H9 (cell line): Measurements from ENCODE around the gene PAK1. TPM values are rescaled to one million over a fixed set of nuclear protein-coding genes. Genes with fewer than 3 reads are reported as not detected.

ENCODE experiments used
- DNase-seq: peaks from one replicate; pipeline ENCODE4 v3.0.0-alpha.2; 2017
- H2AFZ ChIP-seq: one replicate; pipeline ENCODE4 v1.6.1; 2013; ENCODE audit warnings: mild to moderate bottlenecking, low read length, control low read depth, moderate library complexity
- H2AK5ac ChIP-seq: 2 replicates; pipeline ENCODE4 v1.6.1; 2013; ENCODE audit warnings: low read length, control low read depth, mixed read lengths; ENCODE audit not compliant: insufficient read length
- H2BK120ac ChIP-seq: one replicate; pipeline ENCODE4 v1.6.1; 2013; ENCODE audit warnings: low read depth, mild to moderate bottlenecking, low read length, control low read depth, inconsistent platforms; ENCODE audit not compliant: poor library complexity, severe bottlenecking
- H2BK12ac ChIP-seq: 2 replicates; pipeline ENCODE4 v1.6.1; 2013; ENCODE audit warnings: low read length, control low read depth, mixed read lengths, low read depth; ENCODE audit not compliant: insufficient read length
- H2BK15ac ChIP-seq: 2 replicates; pipeline ENCODE4 v1.6.1; 2013; ENCODE audit warnings: low read depth, low read length, control low read depth
- H2BK20ac ChIP-seq: one replicate; pipeline ENCODE4 v1.6.1; 2013; ENCODE audit warnings: low read depth, mild to moderate bottlenecking, low read length, control low read depth, inconsistent platforms; ENCODE audit not compliant: poor library complexity, severe bottlenecking
- H2BK5ac ChIP-seq: 2 replicates; pipeline ENCODE4 v1.6.1; 2013; ENCODE audit warnings: low read length, control low read depth, mixed read lengths; ENCODE audit not compliant: insufficient read length
- H3K14ac ChIP-seq: 2 replicates; pipeline ENCODE4 v1.6.1; 2013; ENCODE audit warnings: low read length, control low read depth; ENCODE audit not compliant: insufficient read depth
- H3K18ac ChIP-seq: 2 replicates; pipeline ENCODE4 v1.6.1; 2013; ENCODE audit warnings: low read depth, mild to moderate bottlenecking, mixed read lengths, low read length, control low read depth; ENCODE audit not compliant: insufficient read length
- H3K23ac ChIP-seq: 2 replicates; pipeline ENCODE4 v1.6.1; 2013; ENCODE audit warnings: low read length, control low read depth, mixed read lengths, low read depth; ENCODE audit not compliant: insufficient read length
- H3K23me2 ChIP-seq: 2 replicates; pipeline ENCODE4 v1.6.1; 2013; ENCODE audit warnings: low read depth, mild to moderate bottlenecking, mixed read lengths, low read length, control low read depth; ENCODE audit not compliant: insufficient read length, poor library complexity, severe bottlenecking
- H3K27ac ChIP-seq: 2 replicates; pipeline ENCODE4 v1.5.1; 2013; ENCODE audit warnings: low read length, control low read depth, mixed read lengths, low read depth; ENCODE audit not compliant: insufficient read length
- H3K27me3 ChIP-seq: 2 replicates; pipeline ENCODE4 v1.6.1; 2013; ENCODE audit warnings: low read length, control low read depth, inconsistent platforms; ENCODE audit not compliant: insufficient read depth
- H3K4ac ChIP-seq: 2 replicates; pipeline ENCODE4 v1.6.1; 2013; ENCODE audit warnings: low read depth, mild to moderate bottlenecking, control low read depth, inconsistent platforms, low read length, moderate library complexity
- H3K4me1 ChIP-seq: 2 replicates; pipeline ENCODE4 v1.6.1; 2013; ENCODE audit warnings: low read length, control low read depth, inconsistent platforms; ENCODE audit not compliant: insufficient read depth
- H3K4me2 ChIP-seq: 2 replicates; pipeline ENCODE4 v1.6.1; 2013; ENCODE audit warnings: low read length, control low read depth, mixed read lengths; ENCODE audit not compliant: insufficient read length, insufficient read depth
- H3K56ac ChIP-seq: 2 replicates; pipeline ENCODE4 v1.6.1; 2013; ENCODE audit warnings: low read depth, mild to moderate bottlenecking, mixed read lengths, low read length, control low read depth; ENCODE audit not compliant: insufficient read length
- H3K79me1 ChIP-seq: 2 replicates; pipeline ENCODE4 v1.6.1; 2013; ENCODE audit warnings: low read depth, mild to moderate bottlenecking, moderate library complexity, low read length, control low read depth, inconsistent platforms; ENCODE audit not compliant: insufficient read depth, poor library complexity, severe bottlenecking
- H3K79me2 ChIP-seq: 2 replicates; pipeline ENCODE4 v1.6.1; 2013; ENCODE audit warnings: low read length, control low read depth, inconsistent platforms; ENCODE audit not compliant: insufficient read depth
- H3K9ac ChIP-seq: 2 replicates; pipeline ENCODE4 v1.6.1; 2013; ENCODE audit warnings: low read length, control low read depth, mixed read lengths; ENCODE audit not compliant: insufficient read length; ENCODE audit errors: extremely low read depth
- H3K9me3 ChIP-seq: one replicate; pipeline ENCODE4 v1.6.1; 2013; ENCODE audit warnings: low read depth, low read length, inconsistent platforms; ENCODE audit not compliant: control insufficient read depth
- H3T11ph ChIP-seq: one replicate; pipeline ENCODE4 v1.6.1; 2013; ENCODE audit warnings: mild to moderate bottlenecking, low read length, control low read depth, inconsistent platforms
- H4K20me1 ChIP-seq: one replicate; pipeline ENCODE4 v1.6.1; 2013; ENCODE audit not compliant: control insufficient read depth, insufficient read length, insufficient read depth
- H4K5ac ChIP-seq: 2 replicates; pipeline ENCODE4 v1.6.1; 2013; ENCODE audit warnings: low read depth, mild to moderate bottlenecking, mixed read lengths, low read length, control low read depth; ENCODE audit not compliant: insufficient read length
- H4K8ac ChIP-seq: replicated peaks from 2 replicates; pipeline ENCODE4 v1.6.1; 2013; ENCODE audit warnings: low read length, control low read depth, mixed read lengths, low read depth; ENCODE audit not compliant: insufficient read length
- H4K91ac ChIP-seq: 2 replicates; pipeline ENCODE4 v1.6.1; 2013; ENCODE audit warnings: low read depth, mild to moderate bottlenecking, moderate library complexity, mixed read lengths, low read length, control low read depth; ENCODE audit not compliant: insufficient read length
- H3K27ac Mint-ChIP-seq, 3 experiments: 2 replicates in 2 of 3; 3 replicates in 1 of 3; pipeline ENCODE4 v1.8.0; 2020 to 2021; ENCODE audit warnings: mixed read lengths in 3 of 3, mild to moderate bottlenecking in 1 of 3, moderate library complexity in 1 of 3
- H3K27me3 Mint-ChIP-seq: 2 replicates; pipeline ENCODE4 v1.8.0; 2021; ENCODE audit warnings: low read depth, mild to moderate bottlenecking, moderate library complexity, mixed read lengths
- H3K36me3 Mint-ChIP-seq, 3 experiments: 2 replicates in 2 of 3; 3 replicates in 1 of 3; pipeline ENCODE4 v1.8.0; 2020 to 2021; ENCODE audit warnings: low read depth in 3 of 3, mixed read lengths in 3 of 3; ENCODE audit not compliant: insufficient read depth in 1 of 3
- H3K4me1 Mint-ChIP-seq, 2 experiments: 2 replicates each; pipeline ENCODE4 v1.8.0; 2020; ENCODE audit warnings: mixed read lengths in 2 of 2
- H3K4me3 Mint-ChIP-seq, 2 experiments: 2 replicates in 1 of 2; 3 replicates in 1 of 2; pipeline ENCODE4 v1.8.0; 2020 to 2021; ENCODE audit warnings: mild to moderate bottlenecking in 2 of 2, mixed read lengths in 2 of 2, moderate library complexity in 1 of 2
- H3K9me3 Mint-ChIP-seq, 2 experiments: 2 replicates in 1 of 2; 3 replicates in 1 of 2; pipeline ENCODE4 v1.8.0; 2020; ENCODE audit warnings: mild to moderate bottlenecking in 2 of 2, mixed read lengths in 2 of 2, moderate library complexity in 1 of 2
- WGBS: extraction: QIAGEN DNeasy Blood & Tissue Kit; methylation state at CpG from one replicate; pipeline ENCODE4 v1.1.7; 2013; ENCODE audit warnings: missing lambda C conversion rate, low lambda C conversion rate, mixed read lengths; ENCODE audit not compliant: insufficient read length; ENCODE audit errors: extremely low coverage; 5-methylcytosine and 5-hydroxymethylcytosine counted together
- total RNA-seq: library from RNA; stranded (reverse); gene quantifications from 2 replicates; pipeline ENCODE4 v1.2.1, GENCODE V29; 2021
- TF ChIP-seq, protein P1 (sequence below): fragments of 200-600 bp; sonication (generic); conservative IDR thresholded peaks from 3 replicates; pipeline ENCODE4 v1.8.0; 2021; ENCODE audit warnings: antibody characterized with exemption, mild to moderate bottlenecking

The PAK1 gene
- total RNA-seq, 1 experiment from 2014 or later: 122 TPM

DNA sequence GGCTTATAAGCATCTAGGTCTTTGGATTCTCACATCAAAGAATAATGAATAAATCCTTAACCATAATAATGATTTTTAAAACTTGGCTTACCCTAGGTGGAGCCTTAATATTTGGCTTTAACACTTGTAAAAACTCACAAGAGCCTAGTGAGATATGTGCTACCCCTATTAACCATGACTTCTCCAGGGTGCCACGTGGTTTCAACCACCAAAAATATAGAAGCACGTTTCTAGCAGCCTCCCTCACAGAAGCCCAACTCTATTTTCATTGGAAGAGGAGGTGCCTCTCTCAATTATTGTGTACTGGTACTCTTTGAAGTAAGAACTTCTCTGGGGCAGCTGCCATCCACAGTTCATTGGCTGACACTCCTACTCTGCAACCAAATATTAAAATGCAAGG is 125.9 kb downstream of the PAK1 start:
- H2AFZ ChIP-seq: no peak overlapping the region
- H3K79me2 ChIP-seq: no peaks in the 10 kb centered on the region
- no peak overlapping the region for H2BK5ac ChIP-seq
- no CpG with 5 or more reads among the region's 2 CpGs for WGBS
- no peak overlapping the region for H2BK12ac ChIP-seq
- no peak overlapping the region for H3K4me2 ChIP-seq
- TF ChIP-seq, protein P1, sequence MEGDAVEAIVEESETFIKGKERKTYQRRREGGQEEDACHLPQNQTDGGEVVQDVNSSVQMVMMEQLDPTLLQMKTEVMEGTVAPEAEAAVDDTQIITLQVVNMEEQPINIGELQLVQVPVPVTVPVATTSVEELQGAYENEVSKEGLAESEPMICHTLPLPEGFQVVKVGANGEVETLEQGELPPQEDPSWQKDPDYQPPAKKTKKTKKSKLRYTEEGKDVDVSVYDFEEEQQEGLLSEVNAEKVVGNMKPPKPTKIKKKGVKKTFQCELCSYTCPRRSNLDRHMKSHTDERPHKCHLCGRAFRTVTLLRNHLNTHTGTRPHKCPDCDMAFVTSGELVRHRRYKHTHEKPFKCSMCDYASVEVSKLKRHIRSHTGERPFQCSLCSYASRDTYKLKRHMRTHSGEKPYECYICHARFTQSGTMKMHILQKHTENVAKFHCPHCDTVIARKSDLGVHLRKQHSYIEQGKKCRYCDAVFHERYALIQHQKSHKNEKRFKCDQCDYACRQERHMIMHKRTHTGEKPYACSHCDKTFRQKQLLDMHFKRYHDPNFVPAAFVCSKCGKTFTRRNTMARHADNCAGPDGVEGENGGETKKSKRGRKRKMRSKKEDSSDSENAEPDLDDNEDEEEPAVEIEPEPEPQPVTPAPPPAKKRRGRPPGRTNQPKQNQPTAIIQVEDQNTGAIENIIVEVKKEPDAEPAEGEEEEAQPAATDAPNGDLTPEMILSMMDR: no peak
- H3K18ac ChIP-seq: no peak overlapping the region
- no peak overlapping the region for H4K8ac ChIP-seq
- no peaks in the 10 kb centered on the region for H4K20me1 ChIP-seq
- no peak overlapping the region for H3K4ac ChIP-seq
- Mint-ChIP-seq H3K27ac (no peak overlapping the region), H3K4me3 (no peak overlapping the region), H3K36me3 (peaks cover 15 to 41% (median 34%) of the 10 kb centered on the region in 3 experiments; a peak in 6 of 7 replicates), H3K4me1 (no peaks in the 10 kb centered on the region), H3K27me3 (no peaks in the 10 kb centered on the region), H3K9me3 (no peaks in the 10 kb centered on the region)
- no peak overlapping the region for H3K14ac ChIP-seq
- no peak overlapping the region for H4K5ac ChIP-seq
- no peaks in the 10 kb centered on the region for H3K27me3 ChIP-seq
- no peaks in the 10 kb centered on the region for H3K23me2 ChIP-seq
- H3T11ph ChIP-seq: no peak overlapping the region
- no peak overlapping the region for H2AK5ac ChIP-seq
- DNase-seq: no peak
- no peak overlapping the region for H2BK15ac ChIP-seq
- no peaks in the 10 kb centered on the region for H3K79me1 ChIP-seq
- H4K91ac ChIP-seq: no peak overlapping the region
- no peak overlapping the region for H3K56ac ChIP-seq
- H2BK20ac ChIP-seq: no peak overlapping the region
- no peak overlapping the region for H2BK120ac ChIP-seq
- no peak overlapping the region for H3K9ac ChIP-seq
- H3K27ac ChIP-seq: no peak overlapping the region
- H3K23ac ChIP-seq: no peak overlapping the region
- H3K4me1 ChIP-seq: no peaks in the 10 kb centered on the region
- H3K9me3 ChIP-seq: no peaks in the 10 kb centered on the region
